Muscle layer of colon (tissue), 2 donors: ENCODE measurements around the gene ADAM12.
"Not testable (repeated sequence)": the region's sequence is repeated elsewhere in the genome, so short reads cannot be mapped to it uniquely, and the experiment has no call there.

Experiments used
- H3K27ac ChIP-seq: one replicate; pipeline ENCODE4 v1.7.0; 2013; ENCODE audit warnings: low read depth, mild to moderate bottlenecking, low read length, moderate library complexity
- H3K27me3 ChIP-seq, 2 donors: one replicate each; pipeline ENCODE4 v1.7.0; 2013; ENCODE audit warnings: low read length in 2 of 2, mild to moderate bottlenecking in 2 of 2; ENCODE audit not compliant: insufficient read depth in 2 of 2, control insufficient read depth in 1 of 2
- H3K36me3 ChIP-seq: one replicate; pipeline ENCODE4 v1.7.0; 2013; ENCODE audit warnings: mild to moderate bottlenecking, low read length; ENCODE audit not compliant: insufficient read depth
- H3K4me1 ChIP-seq: one replicate; pipeline ENCODE4 v1.7.0; 2013; ENCODE audit warnings: mild to moderate bottlenecking, low read length; ENCODE audit not compliant: insufficient read depth
- H3K4me3 ChIP-seq, 2 donors: one replicate each; pipeline ENCODE4 v1.7.0; 2013; ENCODE audit warnings: low read length in 2 of 2, low read depth in 1 of 2, mild to moderate bottlenecking in 1 of 2, moderate library complexity in 1 of 2
- H3K9ac ChIP-seq: one replicate; pipeline ENCODE4 v1.7.0; 2013; ENCODE audit warnings: low read length
- H3K9me3 ChIP-seq: one replicate; pipeline ENCODE4 v1.7.0; 2013; ENCODE audit warnings: mild to moderate bottlenecking, low read length
- donor health status: abdominal sarcoma.
- donor health status: Adenocarcinoma of cecum.

ADAM12 gene

DNA sequence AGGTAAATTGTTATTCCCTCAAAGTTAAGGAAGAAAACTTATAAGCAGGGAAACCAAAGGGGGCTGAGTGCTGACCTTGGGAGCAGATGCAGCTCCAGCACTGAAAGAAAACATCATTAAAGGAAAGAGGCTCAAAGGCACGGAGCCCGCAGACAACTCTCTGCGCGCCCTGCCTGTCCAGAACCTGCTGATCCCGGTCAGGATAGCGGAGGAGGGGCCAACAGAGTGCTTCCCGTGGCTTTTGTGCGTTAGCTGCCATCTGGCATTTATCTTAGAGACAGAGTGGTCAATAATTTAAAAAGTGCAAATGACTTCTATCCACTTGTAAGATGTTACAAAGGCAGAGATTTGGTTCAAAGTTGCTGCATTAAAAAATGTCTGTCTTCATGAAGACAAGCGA lies 329.8 kb downstream of the ADAM12 start:
- Histone ChIP-seq H3K27me3 (no peaks in the 10 kb centered on the region), H3K27ac (no peak overlapping the region), H3K9me3 (no peaks in the 10 kb centered on the region), H3K4me3 (no peak overlapping the region), H3K4me1 (no peaks in the 10 kb centered on the region), H3K36me3 (no peaks in the 10 kb centered on the region), H3K9ac (no peak overlapping the region)

DNA sequence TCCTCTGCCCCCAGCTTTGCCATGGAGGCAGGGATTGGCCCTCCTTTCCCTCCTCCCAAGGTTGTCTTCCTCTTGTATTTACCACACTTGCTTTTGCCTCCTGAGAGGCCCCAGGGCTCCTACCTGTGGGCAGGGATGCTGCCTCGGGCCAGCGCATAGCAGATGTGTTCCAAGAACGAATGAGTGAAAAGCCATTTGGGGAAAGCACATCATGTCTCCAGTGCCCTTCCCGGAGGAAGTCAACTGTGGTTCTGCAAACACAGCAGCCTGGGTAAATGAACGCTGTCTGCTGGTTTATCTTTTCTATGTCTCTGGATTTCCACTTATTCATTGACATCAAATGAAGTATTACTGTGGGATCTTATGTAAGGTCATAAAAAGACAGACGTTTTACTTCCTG lies 330.2 kb downstream of the ADAM12 start:
- H3K4me3 ChIP-seq: no peak overlapping the region
- no peak overlapping the region for H3K27ac ChIP-seq
- H3K4me1 ChIP-seq: no peaks in the 10 kb centered on the region
- H3K9ac ChIP-seq: no peak overlapping the region
- H3K27me3 ChIP-seq: no peaks in the 10 kb centered on the region
- no peaks in the 10 kb centered on the region for H3K36me3 ChIP-seq
- H3K9me3 ChIP-seq: no peaks in the 10 kb centered on the region

DNA sequence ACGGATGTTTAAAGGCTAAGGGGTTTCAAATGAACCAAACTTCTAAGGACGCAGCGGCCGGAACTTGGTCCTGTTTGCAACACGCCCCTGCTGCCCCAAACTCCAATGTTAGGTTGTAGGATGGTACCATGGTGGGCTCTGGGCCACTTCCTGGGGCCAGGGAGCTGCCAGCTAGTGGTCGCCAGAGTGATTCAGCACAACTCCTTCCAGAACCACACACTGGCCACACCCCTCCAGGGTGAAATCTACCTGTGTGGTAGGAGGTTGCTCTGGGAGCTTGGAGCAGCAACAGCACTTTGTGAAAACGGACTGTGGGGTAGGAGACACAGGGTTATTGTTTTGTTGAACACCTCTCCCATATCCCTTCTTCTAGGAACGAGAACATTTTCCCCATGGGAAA lies 330.8 kb downstream of the ADAM12 start:
- Histone ChIP-seq H3K9me3 (no peaks in the 10 kb centered on the region), H3K27me3 (no peaks in the 10 kb centered on the region), H3K4me3 (no peak overlapping the region), H3K9ac (no peak overlapping the region), H3K27ac (no peak overlapping the region), H3K4me1 (no peaks in the 10 kb centered on the region), H3K36me3 (no peaks in the 10 kb centered on the region)

DNA sequence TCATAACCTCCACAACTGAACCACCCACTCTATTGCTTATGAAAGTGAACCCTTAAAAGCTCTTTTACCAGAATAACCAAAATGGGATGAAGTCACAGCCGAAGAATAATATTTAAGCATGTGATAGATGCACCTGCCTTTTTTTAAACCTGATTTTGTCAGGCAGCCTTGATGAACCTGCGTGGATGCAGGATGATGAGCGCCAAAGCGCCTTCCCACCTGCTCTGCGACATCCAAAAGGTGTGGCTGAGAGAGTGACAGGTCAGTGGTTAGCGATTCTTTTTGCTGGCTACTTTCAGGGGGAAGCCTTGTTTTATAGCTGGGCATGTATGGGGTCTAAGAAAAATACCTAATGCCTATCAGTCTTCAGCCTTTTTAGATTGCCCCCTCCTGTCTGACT lies 334.1 kb downstream of the ADAM12 start:
- Histone ChIP-seq H3K36me3 (no peaks in the 10 kb centered on the region), H3K4me3 (no peak overlapping the region), H3K9ac (no peak overlapping the region), H3K9me3 (no peaks in the 10 kb centered on the region), H3K27ac (no peak overlapping the region), H3K4me1 (no peaks in the 10 kb centered on the region), H3K27me3 (no peaks in the 10 kb centered on the region)

DNA sequence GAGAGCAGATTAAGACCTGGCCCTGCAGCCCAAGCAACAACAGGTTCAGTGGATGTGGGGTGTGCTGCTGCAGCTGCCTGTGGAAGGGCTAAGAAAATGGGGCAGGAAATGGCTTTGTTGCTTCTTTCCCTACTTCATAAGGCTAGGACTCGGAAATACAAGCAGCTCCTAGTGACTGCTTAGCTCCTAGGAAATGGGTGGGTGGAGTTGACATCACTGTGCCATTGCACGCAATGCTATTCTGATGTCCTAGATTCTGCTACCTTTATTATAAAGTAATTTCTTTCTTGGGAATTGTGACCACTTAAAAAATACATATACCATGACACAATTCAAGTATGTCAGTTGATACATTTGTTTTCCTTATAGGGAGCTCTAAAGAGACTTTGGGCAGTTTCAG lies 336.1 kb downstream of the ADAM12 start:
- no peak overlapping the region for H3K4me3 ChIP-seq
- no peaks in the 10 kb centered on the region for H3K27me3 ChIP-seq
- H3K9me3 ChIP-seq: no peaks in the 10 kb centered on the region
- H3K36me3 ChIP-seq: no peaks in the 10 kb centered on the region
- H3K4me1 ChIP-seq: no peaks in the 10 kb centered on the region
- no peak overlapping the region for H3K27ac ChIP-seq
- H3K9ac ChIP-seq: no peak overlapping the region

DNA sequence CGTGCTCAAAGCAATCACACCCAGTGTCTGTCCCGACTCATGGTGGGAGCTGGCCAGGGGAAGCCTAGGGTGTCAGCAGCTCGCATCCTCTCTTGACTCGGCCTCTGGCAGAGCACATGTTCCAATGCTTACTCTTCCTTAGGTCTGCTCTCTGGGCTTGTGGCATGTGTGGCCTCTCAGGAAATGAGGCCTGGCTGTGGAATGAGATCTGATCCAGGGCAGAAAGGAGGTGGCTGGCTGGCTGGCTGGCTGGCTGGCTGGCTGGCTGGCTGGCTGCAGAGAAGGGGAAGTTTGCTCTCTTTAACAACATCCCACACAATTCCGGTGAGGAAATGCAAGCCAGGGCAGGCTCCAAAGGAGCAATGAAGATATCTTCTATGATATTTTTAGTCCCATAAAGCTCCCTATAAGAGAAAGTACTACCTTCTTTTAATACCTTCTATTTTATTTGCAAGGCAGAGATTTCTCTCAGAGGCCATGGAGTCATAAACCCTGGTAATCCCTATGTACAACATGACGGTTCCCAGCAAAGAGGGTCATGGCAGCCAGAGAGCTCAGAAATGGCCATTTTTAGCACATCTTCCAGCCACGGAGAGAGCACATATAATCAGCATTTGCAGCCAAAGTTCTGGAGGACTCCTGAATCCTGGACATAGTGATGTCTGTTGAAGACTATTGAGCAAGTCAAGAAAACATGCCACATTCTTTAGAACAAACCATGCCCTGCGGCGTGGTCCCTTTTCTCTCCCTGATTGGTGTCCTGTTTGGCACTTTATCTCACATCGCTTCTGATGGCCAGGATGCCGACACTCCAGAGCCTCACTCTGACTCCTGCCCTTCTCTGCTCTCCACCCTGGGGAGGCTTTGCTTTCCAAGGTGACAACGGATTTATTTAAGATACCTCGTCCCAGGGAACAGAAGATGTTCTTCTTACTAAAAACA lies 338.2 kb downstream of the ADAM12 start:
- Histone ChIP-seq H3K9me3 (no peaks in the 10 kb centered on the region), H3K4me3 (no peak overlapping the region), H3K27ac (no peak overlapping the region), H3K4me1 (no peaks in the 10 kb centered on the region), H3K36me3 (no peaks in the 10 kb centered on the region), H3K9ac (no peak overlapping the region), H3K27me3 (no peaks in the 10 kb centered on the region)

DNA sequence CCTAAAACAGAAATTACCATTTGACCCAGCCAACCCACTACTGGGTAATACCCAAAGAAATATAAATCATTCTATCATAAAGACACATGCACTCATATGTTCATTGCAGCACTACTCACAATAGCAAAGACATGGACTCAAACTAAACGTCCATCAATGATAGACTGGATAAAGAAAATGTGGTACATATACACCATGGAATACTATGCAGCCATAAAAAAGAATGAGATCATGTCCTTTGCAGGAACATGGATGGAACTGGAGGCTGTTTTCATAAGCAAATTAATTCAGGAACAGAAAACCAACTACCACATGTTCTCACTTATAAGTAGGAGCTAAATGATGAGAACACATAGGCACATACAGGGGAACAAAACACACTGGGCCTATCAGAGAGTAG lies 340.5 kb downstream of the ADAM12 start:
- H3K27me3 ChIP-seq, H3K4me1 ChIP-seq: not testable (repeated sequence)

DNA sequence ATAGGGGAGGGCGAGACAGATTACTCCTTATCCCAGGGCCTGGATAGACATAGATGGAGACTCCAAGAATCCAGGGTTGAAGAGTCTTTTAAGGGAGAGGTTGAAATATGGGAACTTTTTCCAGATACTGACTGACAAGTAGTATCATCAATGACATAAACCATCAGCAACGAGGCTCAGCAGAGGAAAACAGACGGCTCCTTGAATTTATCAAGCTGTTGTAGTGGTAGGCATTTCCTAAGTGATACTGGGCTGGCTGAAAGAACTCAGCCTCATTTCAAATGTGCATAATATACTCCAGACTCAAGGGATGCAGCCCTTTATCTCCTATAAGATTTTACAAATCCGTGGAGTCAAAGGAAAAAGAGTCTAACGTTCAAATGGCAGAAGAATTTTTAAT lies 341.4 kb downstream of the ADAM12 start:
- Histone ChIP-seq H3K4me1 (peaks cover 9% of the 10 kb centered on the region), H3K27ac (no peak overlapping the region), H3K36me3 (no peaks in the 10 kb centered on the region), H3K4me3 (no peak overlapping the region), H3K27me3 (no peaks in the 10 kb centered on the region), H3K9ac (no peak overlapping the region), H3K9me3 (no peaks in the 10 kb centered on the region)

More for the DNA sequence above, 340.5 kb downstream of the ADAM12 start:
- H3K4me3 ChIP-seq, H3K9me3 ChIP-seq, H3K27ac ChIP-seq, H3K36me3 ChIP-seq, H3K9ac ChIP-seq: not testable (repeated sequence)

DNA sequence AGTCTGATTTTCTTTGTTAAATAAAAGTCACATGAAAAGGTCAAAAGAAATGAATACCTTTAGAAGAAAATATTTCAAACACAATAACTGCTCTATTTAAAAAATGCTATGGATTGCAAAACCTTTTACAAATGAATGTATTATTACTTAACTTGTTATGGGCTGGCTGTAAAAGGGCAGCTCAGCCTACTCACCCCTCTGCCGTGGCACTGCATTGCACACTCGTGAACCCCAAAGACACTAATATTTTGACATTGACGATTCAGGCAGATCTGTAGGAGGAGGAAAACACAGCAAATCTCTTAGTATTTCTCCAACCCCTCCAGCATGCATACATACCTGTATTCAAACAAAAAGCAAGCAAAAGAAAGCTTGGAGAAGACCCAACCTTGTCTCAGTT lies 342.4 kb downstream of the ADAM12 start:
- no peak overlapping the region for H3K27ac ChIP-seq
- H3K27me3 ChIP-seq: no peaks in the 10 kb centered on the region
- H3K36me3 ChIP-seq: no peaks in the 10 kb centered on the region
- H3K9me3 ChIP-seq: no peaks in the 10 kb centered on the region
- peaks cover 9% of the 10 kb centered on the region for H3K4me1 ChIP-seq
- no peak overlapping the region for H3K4me3 ChIP-seq
- no peak overlapping the region for H3K9ac ChIP-seq

DNA sequence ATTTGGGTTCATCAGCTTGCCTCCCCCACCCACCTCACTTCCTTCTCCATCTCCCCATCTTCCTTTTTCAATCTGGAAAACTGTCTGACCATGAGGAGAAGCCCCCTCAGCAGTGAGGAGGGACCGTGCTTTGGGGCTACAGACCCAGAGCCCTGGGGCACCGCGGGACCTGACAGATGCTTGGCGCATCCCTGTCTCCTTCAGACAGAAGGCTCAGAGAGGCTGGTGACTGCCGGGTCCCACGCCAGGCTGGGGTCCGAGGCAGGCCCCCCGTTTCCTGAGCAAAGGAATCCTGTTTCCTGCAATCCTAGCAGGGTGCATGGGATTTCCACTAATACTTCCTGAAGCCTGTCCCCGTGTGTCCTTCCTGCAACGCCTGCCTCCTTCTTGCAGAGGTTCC lies 344.9 kb downstream of the ADAM12 start:
- Histone ChIP-seq H3K36me3 (no peaks in the 10 kb centered on the region), H3K4me3 (no peak overlapping the region), H3K27ac (no peak overlapping the region), H3K27me3 (no peaks in the 10 kb centered on the region), H3K9ac (no peak overlapping the region), H3K4me1 (peaks cover 9% of the 10 kb centered on the region), H3K9me3 (no peaks in the 10 kb centered on the region)

DNA sequence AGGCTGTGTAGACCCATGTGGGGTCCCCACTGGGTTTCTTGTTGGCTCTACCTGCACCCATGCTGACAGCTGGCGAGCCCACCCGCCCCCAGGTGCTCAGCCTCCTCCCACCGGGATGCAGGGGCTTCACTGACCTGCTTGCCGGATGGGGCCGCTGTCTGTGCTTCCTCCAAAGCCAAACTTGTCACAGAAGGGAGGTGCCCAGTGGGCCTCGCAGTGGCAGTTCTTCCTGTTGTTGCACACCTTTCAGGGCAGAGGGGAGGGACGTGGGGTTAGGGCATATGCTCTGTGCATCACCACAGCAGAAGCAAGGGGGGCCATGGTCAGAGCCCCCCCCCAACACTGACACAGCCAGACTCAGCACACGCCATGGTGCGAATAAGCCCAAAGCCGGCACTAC lies 345.4 kb downstream of the ADAM12 start:
- H3K36me3 ChIP-seq: no peaks in the 10 kb centered on the region
- no peaks in the 10 kb centered on the region for H3K27me3 ChIP-seq
- peaks cover 9% of the 10 kb centered on the region for H3K4me1 ChIP-seq
- H3K4me3 ChIP-seq: no peak overlapping the region
- H3K9ac ChIP-seq: no peak overlapping the region
- H3K27ac ChIP-seq: no peak overlapping the region
- no peaks in the 10 kb centered on the region for H3K9me3 ChIP-seq

DNA sequence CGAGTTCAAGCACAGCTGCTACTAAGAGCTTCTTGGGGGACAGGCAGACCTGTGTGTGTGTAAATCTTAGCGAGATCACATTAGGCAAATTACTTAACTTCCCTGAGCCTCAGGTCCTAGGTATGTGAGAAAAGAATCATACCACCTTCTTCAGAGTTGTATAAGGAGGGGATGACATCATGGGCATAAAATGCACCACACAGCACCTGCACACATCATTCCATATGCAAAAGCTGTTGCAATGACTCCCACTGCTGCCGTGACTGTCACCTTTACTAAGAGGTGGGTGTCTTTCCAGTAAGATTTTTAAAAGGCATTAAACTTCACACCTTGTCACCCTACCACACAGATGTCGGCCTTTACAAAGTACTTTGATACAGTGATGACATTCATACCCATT lies 345.9 kb downstream of the ADAM12 start:
- H3K4me3 ChIP-seq: no peak overlapping the region
- no peak overlapping the region for H3K27ac ChIP-seq
- no peaks in the 10 kb centered on the region for H3K36me3 ChIP-seq
- H3K4me1 ChIP-seq: peaks cover 9% of the 10 kb centered on the region
- H3K9ac ChIP-seq: no peak overlapping the region
- no peaks in the 10 kb centered on the region for H3K9me3 ChIP-seq
- no peaks in the 10 kb centered on the region for H3K27me3 ChIP-seq
